GM21529 (cell line): ENCODE data around the gene FMNL3.
"Not testable (repeated sequence)": the region's sequence is repeated elsewhere in the genome, so short reads cannot be mapped to it uniquely, and the experiment has no call there.

Experiments used
- ATAC-seq: cut with Tn5 transposase; IDR thresholded peaks from one replicate; pipeline ENCODE4 v1.9.1; 2021; ENCODE audit not compliant: unreplicated experiment

FMNL3 gene

GRCh38 chr12:49633703-49634345 is 73.4 kb downstream of the FMNL3 start:
- ATAC-seq, result no peak

GRCh38 chr12:49632986-49633702 is 74.1 kb downstream of the FMNL3 start:
- no peak for ATAC-seq

GRCh38 chr12:49632401-49632800 is 74.8 kb downstream of the FMNL3 start:
- no peak for ATAC-seq

GRCh38 chr12:49631336-49631907 is 75.8 kb downstream of the FMNL3 start:
- ATAC-seq, result no peak

GRCh38 chr12:49627752-49628360 is 79.3 kb downstream of the FMNL3 start:
- ATAC-seq, result no peak

GRCh38 chr12:49626836-49627235 is 80.4 kb downstream of the FMNL3 start:
- no peak for ATAC-seq

GRCh38 chr12:49626169-49626835 is 80.9 kb downstream of the FMNL3 start:
- ATAC-seq, result no peak

- ATAC-seq, result no peak
Observed at GRCh38 chr12:49624921-49625577, 82.2 kb downstream of the FMNL3 start.

GRCh38 chr12:49623142-49623904 is 83.9 kb downstream of the FMNL3 start, which contains the start of gene PRPF40B:
TSS of gene PRPF40B (plus strand) at chr12:49623561. CDS start at chr12:49623591, 30 bp downstream.
- ATAC-seq, result peak; percentile 66

GRCh38 chr12:49622501-49623141 is 84.6 kb downstream of the FMNL3 start:
- peak; percentile 34 for ATAC-seq

GRCh38 chr12:49621651-49622500 is 85.3 kb downstream of the FMNL3 start:
- ATAC-seq, result peak; percentile 17

GRCh38 chr12:49619286-49619685 is 87.9 kb downstream of the FMNL3 start:
- ATAC-seq, result no peak

- no peak for ATAC-seq
Observed at GRCh38 chr12:49618576-49618975, 88.6 kb downstream of the FMNL3 start.

GRCh38 chr12:49616533-49617219 is 90.5 kb downstream of the FMNL3 start:
- ATAC-seq, result no peak

GRCh38 chr12:49615725-49616124 is 91.5 kb downstream of the FMNL3 start:
- no peak for ATAC-seq

GRCh38 chr12:49612210-49612609 is 95.0 kb downstream of the FMNL3 start:
- ATAC-seq, result no peak

GRCh38 chr12:49610785-49611184 is 96.4 kb downstream of the FMNL3 start:
- not testable (repeated sequence) for ATAC-seq

- ATAC-seq, result no peak
Observed at GRCh38 chr12:49609875-49610154, 97.4 kb downstream of the FMNL3 start.
